ENCODE data around the gene SERTM1.

DNA sequence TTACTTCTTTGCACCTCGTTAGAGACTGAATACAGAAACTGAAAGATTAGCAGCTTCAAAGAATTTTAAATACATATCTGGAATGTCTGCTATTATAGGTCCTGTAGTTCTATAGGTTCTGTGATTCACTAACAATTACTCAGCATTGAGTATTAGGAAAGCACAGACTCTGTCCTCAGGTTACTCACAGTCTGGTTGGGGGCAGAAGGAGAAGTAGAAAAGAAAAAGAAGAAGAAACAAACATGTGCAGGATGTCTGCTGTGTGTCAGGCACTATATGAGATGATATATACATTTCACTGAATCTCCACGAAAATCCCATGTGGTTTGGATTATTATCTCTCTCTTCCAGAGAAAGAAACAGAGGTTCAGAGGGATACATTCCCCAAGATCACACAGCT, 40.1 kb downstream of the SERTM1 start:
- TF ChIP-seq, protein P1, sequence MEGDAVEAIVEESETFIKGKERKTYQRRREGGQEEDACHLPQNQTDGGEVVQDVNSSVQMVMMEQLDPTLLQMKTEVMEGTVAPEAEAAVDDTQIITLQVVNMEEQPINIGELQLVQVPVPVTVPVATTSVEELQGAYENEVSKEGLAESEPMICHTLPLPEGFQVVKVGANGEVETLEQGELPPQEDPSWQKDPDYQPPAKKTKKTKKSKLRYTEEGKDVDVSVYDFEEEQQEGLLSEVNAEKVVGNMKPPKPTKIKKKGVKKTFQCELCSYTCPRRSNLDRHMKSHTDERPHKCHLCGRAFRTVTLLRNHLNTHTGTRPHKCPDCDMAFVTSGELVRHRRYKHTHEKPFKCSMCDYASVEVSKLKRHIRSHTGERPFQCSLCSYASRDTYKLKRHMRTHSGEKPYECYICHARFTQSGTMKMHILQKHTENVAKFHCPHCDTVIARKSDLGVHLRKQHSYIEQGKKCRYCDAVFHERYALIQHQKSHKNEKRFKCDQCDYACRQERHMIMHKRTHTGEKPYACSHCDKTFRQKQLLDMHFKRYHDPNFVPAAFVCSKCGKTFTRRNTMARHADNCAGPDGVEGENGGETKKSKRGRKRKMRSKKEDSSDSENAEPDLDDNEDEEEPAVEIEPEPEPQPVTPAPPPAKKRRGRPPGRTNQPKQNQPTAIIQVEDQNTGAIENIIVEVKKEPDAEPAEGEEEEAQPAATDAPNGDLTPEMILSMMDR (IDR thresholded peaks at IDR 0.05), result no peak
- no peak for TF ChIP-seq POLR2A (IDR thresholded peaks at IDR 0.05)
